ENCODE data around the gene CLK3. TPM values are rescaled to one million over a fixed set of nuclear protein-coding genes. Genes with fewer than 3 reads are reported as not detected.

Gene CLK3
- total and polyA plus RNA-seq, 2 of the 8 experiments (the other 6 are each of a cell fraction or from before 2014, with no cell fraction given) = 43.5 to 67.3 TPM

GRCh38 chr15:74620636-74621545, 5.3 kb downstream of the CLK3 start (continued):
- TF ChIP-seq, protein P1, sequence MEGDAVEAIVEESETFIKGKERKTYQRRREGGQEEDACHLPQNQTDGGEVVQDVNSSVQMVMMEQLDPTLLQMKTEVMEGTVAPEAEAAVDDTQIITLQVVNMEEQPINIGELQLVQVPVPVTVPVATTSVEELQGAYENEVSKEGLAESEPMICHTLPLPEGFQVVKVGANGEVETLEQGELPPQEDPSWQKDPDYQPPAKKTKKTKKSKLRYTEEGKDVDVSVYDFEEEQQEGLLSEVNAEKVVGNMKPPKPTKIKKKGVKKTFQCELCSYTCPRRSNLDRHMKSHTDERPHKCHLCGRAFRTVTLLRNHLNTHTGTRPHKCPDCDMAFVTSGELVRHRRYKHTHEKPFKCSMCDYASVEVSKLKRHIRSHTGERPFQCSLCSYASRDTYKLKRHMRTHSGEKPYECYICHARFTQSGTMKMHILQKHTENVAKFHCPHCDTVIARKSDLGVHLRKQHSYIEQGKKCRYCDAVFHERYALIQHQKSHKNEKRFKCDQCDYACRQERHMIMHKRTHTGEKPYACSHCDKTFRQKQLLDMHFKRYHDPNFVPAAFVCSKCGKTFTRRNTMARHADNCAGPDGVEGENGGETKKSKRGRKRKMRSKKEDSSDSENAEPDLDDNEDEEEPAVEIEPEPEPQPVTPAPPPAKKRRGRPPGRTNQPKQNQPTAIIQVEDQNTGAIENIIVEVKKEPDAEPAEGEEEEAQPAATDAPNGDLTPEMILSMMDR (IDR thresholded peaks at IDR 0.05; ENCODE audit: control extremely low read depth in 1 of 3, insufficient read depth in 1 of 3, low read depth in 1 of 3, low read length in 3 of 3) = peak in 2 of 3 experiments; percentile 100; a peak in 3 of 4 replicates
- TF ChIP-seq JUND (IDR thresholded peaks at IDR 0.05; ENCODE audit: low read length) (peak; percentile 48; the same call in 1 of the 2 replicates), CREB1 (IDR thresholded peaks at IDR 0.05) (peak; percentile 57), SIN3A (conservative IDR thresholded peaks at IDR 0.05 in 1 of 2, IDR thresholded peaks at IDR 0.05 in 1 of 2; ENCODE audit: low read depth in 1 of 2, low read length in 2 of 2) (peak in 1 of 2 experiments; percentile 68; a peak in 1 of 4 replicates), JUN (IDR thresholded peaks at IDR 0.05; ENCODE audit: low read depth, low read length) (no peak), CHD2 (IDR thresholded peaks at IDR 0.05; ENCODE audit: low read length) (0 out of 2 replicates have a peak, but pooled peaks have one; percentile 23)

Measured in H1 (cell line).